ENCODE data around the gene FZD2.

Gene FZD2

GRCh38 chr17:44555099-44555498, 2.2 kb upstream of the FZD2 start:
- no peaks in the 10 kb centered on the region for H3K9me2 ChIP-seq (replicated peaks; ENCODE audit: control insufficient read depth, low read length)
- H4K20me1 ChIP-seq (ENCODE audit: control insufficient read depth, insufficient read depth, low read depth, low read length) = no peaks in the 10 kb centered on the region
- peaks cover 6% of the 10 kb centered on the region; the same call in 1 of the 2 replicates for H3F3A ChIP-seq (ENCODE audit: control insufficient read depth, insufficient read depth)
- peaks cover 12% of the 10 kb centered on the region for H3K4me1 ChIP-seq (ENCODE audit: control insufficient read depth, low read length)
- H3K9me3 ChIP-seq (ENCODE audit: control insufficient read depth, insufficient read depth, low read length) = no peaks in the 10 kb centered on the region
- no peaks in the 10 kb centered on the region for H3K79me2 ChIP-seq (ENCODE audit: control insufficient read depth, low read length)
- no peak for TF ChIP-seq EZH2phosphoT487 (IDR thresholded peaks at IDR 0.05; ENCODE audit: borderline replicate concordance, low read length)
- no peak for TF ChIP-seq CTCF (IDR thresholded peaks at IDR 0.05; ENCODE audit: low read depth, low read length, poor library complexity, severe bottlenecking)
- no peaks in the 10 kb centered on the region for H3K36me3 ChIP-seq (ENCODE audit: control insufficient read depth, low read length)
- H3K27me3 ChIP-seq (ENCODE audit: control insufficient read depth, low read length) = no peaks in the 10 kb centered on the region; the same call in 1 of the 2 replicates
- H3K4me3 ChIP-seq (ENCODE audit: low read length) = no peak overlapping the region
- no peak overlapping the region for H3K27ac ChIP-seq (ENCODE audit: low read depth, low read length)
- no peak overlapping the region for H3K4me2 ChIP-seq (ENCODE audit: low read length)

GRCh38 chr17:44556166-44556831, 985 bp upstream of the FZD2 start:
- Histone ChIP-seq H3F3A (ENCODE audit: control insufficient read depth, insufficient read depth) (peaks cover 6% of the 10 kb centered on the region; the same call in 1 of the 2 replicates), H3K27ac (ENCODE audit: low read depth, low read length) (peak overlapping the region; percentile 86), H3K4me1 (ENCODE audit: control insufficient read depth, low read length) (peaks cover 12% of the 10 kb centered on the region), H3K4me3 (ENCODE audit: low read length) (peak overlapping the region; percentile 80), H3K36me3 (ENCODE audit: control insufficient read depth, low read length) (no peaks in the 10 kb centered on the region), H3K9me3 (ENCODE audit: control insufficient read depth, insufficient read depth, low read length) (no peaks in the 10 kb centered on the region), H3K79me2 (ENCODE audit: control insufficient read depth, low read length) (no peaks in the 10 kb centered on the region), H3K27me3 (ENCODE audit: control insufficient read depth, low read length) (no peaks in the 10 kb centered on the region), H4K20me1 (ENCODE audit: control insufficient read depth, insufficient read depth, low read depth, low read length) (no peaks in the 10 kb centered on the region), H3K4me2 (ENCODE audit: low read length) (peak overlapping the region; percentile 95), H3K9me2 (replicated peaks; ENCODE audit: control insufficient read depth, low read length) (no peaks in the 10 kb centered on the region)
- TF ChIP-seq EZH2phosphoT487 (IDR thresholded peaks at IDR 0.05; ENCODE audit: borderline replicate concordance, low read length) = no peak
- TF ChIP-seq CTCF (IDR thresholded peaks at IDR 0.05; ENCODE audit: low read depth, low read length, poor library complexity, severe bottlenecking) = no peak

- peaks cover 12% of the 10 kb centered on the region for H3K4me1 ChIP-seq (ENCODE audit: control insufficient read depth, low read length)
- H3K36me3 ChIP-seq (ENCODE audit: control insufficient read depth, low read length) = no peaks in the 10 kb centered on the region
- no peaks in the 10 kb centered on the region for H3K79me2 ChIP-seq (ENCODE audit: control insufficient read depth, low read length)
- H3K27ac ChIP-seq (ENCODE audit: low read depth, low read length) = no peak overlapping the region
- H3K9me2 ChIP-seq (replicated peaks; ENCODE audit: control insufficient read depth, low read length) = no peaks in the 10 kb centered on the region
- H3K9me3 ChIP-seq (ENCODE audit: control insufficient read depth, insufficient read depth, low read length) = no peaks in the 10 kb centered on the region
- peak overlapping the region; percentile 80 for H3K4me3 ChIP-seq (ENCODE audit: low read length)
- no peaks in the 10 kb centered on the region for H3K27me3 ChIP-seq (ENCODE audit: control insufficient read depth, low read length)
- peaks cover 6% of the 10 kb centered on the region; the same call in 1 of the 2 replicates for H3F3A ChIP-seq (ENCODE audit: control insufficient read depth, insufficient read depth)
- H4K20me1 ChIP-seq (ENCODE audit: control insufficient read depth, insufficient read depth, low read depth, low read length) = no peaks in the 10 kb centered on the region
- TF ChIP-seq EZH2phosphoT487 (IDR thresholded peaks at IDR 0.05; ENCODE audit: borderline replicate concordance, low read length) (no peak), CTCF (IDR thresholded peaks at IDR 0.05; ENCODE audit: low read depth, low read length, poor library complexity, severe bottlenecking) (no peak)
- H3K4me2 ChIP-seq (ENCODE audit: low read length) = peak overlapping the region; percentile 95
Observed at GRCh38 chr17:44557651-44558285, 484 bp downstream of the FZD2 start.
